Measurements from ENCODE around the gene MOCS2. TPM values are rescaled to one million over a fixed set of nuclear protein-coding genes. Genes with fewer than 3 reads are reported as not detected.

MOCS2 gene
- total RNA-seq, 4 donors from 2014 or later = 68.1 to 122 (median 85.2) TPM

GRCh38 chr5:53068291-53068836 is 41.2 kb downstream of the MOCS2 start:
- no peaks in the 10 kb centered on the region for H3K27me3 ChIP-seq
- intact Hi-C loops (cut with DNase I) = no loop called here

GRCh38 chr5:53067641-53068040 is 41.9 kb downstream of the MOCS2 start:
- Histone ChIP-seq H3K27ac (replicated peaks in 1 of 4) (no peak overlapping the region), H3K27me3 (no peaks in the 10 kb centered on the region), H3K4me3 (no peak overlapping the region), H3K4me1 (no peaks in the 10 kb centered on the region), H3K9me3 (no peaks in the 10 kb centered on the region), H3K36me3 (peaks cover 0 to 5% (median 0%) of the 10 kb centered on the region in 4 donors)
- TF ChIP-seq EP300 (IDR thresholded peaks at IDR 0.05) (no peak), POLR2AphosphoS5 (IDR thresholded peaks at IDR 0.05) (no peak), CTCF (IDR thresholded peaks at IDR 0.05) (no peak), POLR2A (IDR thresholded peaks at IDR 0.05; ENCODE audit: low read depth) (no peak)
- intact Hi-C loops (cut with DNase I) = no loop called here
- no peak for DNase-seq (ENCODE audit: extremely low spot score)
- WGBS = 46% methylated on average over 1 of the region's 1 CpG

More at GRCh38 chr5:53068291-53068836, 41.2 kb downstream of the MOCS2 start:
- DNase-seq (ENCODE audit: extremely low spot score) = no peak
- WGBS = 60% methylated on average over 4 of the region's 4 CpGs
- H3K27ac ChIP-seq (replicated peaks in 1 of 4) = no peak overlapping the region
- no peak overlapping the region for H3K4me3 ChIP-seq
- no peaks in the 10 kb centered on the region for H3K9me3 ChIP-seq
- H3K36me3 ChIP-seq = peaks cover 0 to 5% (median 0%) of the 10 kb centered on the region in 4 donors
- H3K4me1 ChIP-seq = no peaks in the 10 kb centered on the region
- TF ChIP-seq POLR2AphosphoS5 (IDR thresholded peaks at IDR 0.05) = no peak
- TF ChIP-seq EP300 (IDR thresholded peaks at IDR 0.05) = no peak
- TF ChIP-seq CTCF (IDR thresholded peaks at IDR 0.05) = no peak
- TF ChIP-seq POLR2A (IDR thresholded peaks at IDR 0.05; ENCODE audit: low read depth) = no peak

- WGBS = 92% methylated on average over 1 of the region's 1 CpG
- H3K27me3 ChIP-seq = no peaks in the 10 kb centered on the region
- TF ChIP-seq POLR2AphosphoS5 (IDR thresholded peaks at IDR 0.05) (no peak), CTCF (IDR thresholded peaks at IDR 0.05) (no peak)
- H3K4me3 ChIP-seq = no peak overlapping the region
- no peaks in the 10 kb centered on the region for H3K4me1 ChIP-seq
- no peak for DNase-seq (ENCODE audit: extremely low spot score)
- H3K27ac ChIP-seq (replicated peaks in 1 of 4) = no peak overlapping the region
- intact Hi-C loops (cut with DNase I) = no loop called here
- H3K9me3 ChIP-seq = no peaks in the 10 kb centered on the region
- peaks cover 0 to 20% (median under 1%) of the 10 kb centered on the region in 4 donors for H3K36me3 ChIP-seq
These were observed 43.5 kb downstream of the MOCS2 start for GRCh38 chr5:53066088-53066487.

GRCh38 chr5:53063791-53064190 is 45.8 kb downstream of the MOCS2 start:
- intact Hi-C loops (cut with DNase I) = no loop called here
- peaks cover 0 to 43% (median 7%) of the 10 kb centered on the region in 4 donors for H3K36me3 ChIP-seq
- TF ChIP-seq POLR2AphosphoS5 (IDR thresholded peaks at IDR 0.05) (no peak), EP300 (IDR thresholded peaks at IDR 0.05) (no peak), POLR2A (IDR thresholded peaks at IDR 0.05; ENCODE audit: low read depth) (no peak), CTCF (IDR thresholded peaks at IDR 0.05) (no peak)
- H3K27me3 ChIP-seq = no peaks in the 10 kb centered on the region
- DNase-seq (ENCODE audit: extremely low spot score) = no peak
- H3K4me1 ChIP-seq = no peaks in the 10 kb centered on the region
- H3K27ac ChIP-seq (replicated peaks in 1 of 4) = no peak overlapping the region
- no peaks in the 10 kb centered on the region for H3K9me3 ChIP-seq
- WGBS = 84% methylated on average over 3 of the region's 3 CpGs
- H3K4me3 ChIP-seq = no peak overlapping the region

GRCh38 chr5:53063176-53063575 is 46.4 kb downstream of the MOCS2 start:
- DNase-seq (ENCODE audit: extremely low spot score) = no peak
- Histone ChIP-seq H3K9me3 (no peaks in the 10 kb centered on the region), H3K4me3 (no peak overlapping the region), H3K4me1 (no peaks in the 10 kb centered on the region), H3K36me3 (peaks cover 0 to 49% (median 9%) of the 10 kb centered on the region in 4 donors), H3K27ac (replicated peaks in 1 of 4) (no peak overlapping the region), H3K27me3 (no peaks in the 10 kb centered on the region)
- no peak for TF ChIP-seq CTCF (IDR thresholded peaks at IDR 0.05)
- no peak for TF ChIP-seq POLR2AphosphoS5 (IDR thresholded peaks at IDR 0.05)
- TF ChIP-seq EP300 (IDR thresholded peaks at IDR 0.05) = no peak
- TF ChIP-seq POLR2A (IDR thresholded peaks at IDR 0.05; ENCODE audit: low read depth) = no peak
- 82% methylated on average over 2 of the region's 2 CpGs for WGBS
- intact Hi-C loops (cut with DNase I) = no loop called here
